Activated CD4-positive, CD25-positive, alpha-beta regulatory T cell treated with anti-CD3 and anti-CD28 coated beads, Interleukin-2, amount 50 U/mL, for 16 hours (primary cell): ENCODE data around the gene SIK3.

Experiments used
- DNase-seq: peaks from one replicate; pipeline ENCODE4 v3.0.0-alpha.2; 2020; ENCODE audit warnings: low read depth, low spot score

The SIK3 gene

GRCh38 chr11:116796548-116796947 is 301.7 kb downstream of the SIK3 start:
- DNase-seq, result no peak

- DNase-seq, result no peak
Observed at GRCh38 chr11:116794851-116795250, 303.4 kb downstream of the SIK3 start.

- DNase-seq, result no peak
Observed at GRCh38 chr11:116793772-116794097, 304.5 kb downstream of the SIK3 start.
